SK-N-SH (cell line): ENCODE results near the gene ANO5. TPM values are rescaled to one million over a fixed set of nuclear protein-coding genes. Genes with fewer than 3 reads are reported as not detected.
"Not testable (repeated sequence)": the region's sequence is repeated elsewhere in the genome, so short reads cannot be mapped to it uniquely, and the experiment has no call there.

Source experiments
- CTCF ChIA-PET: fragments of 300-600, 350-600 bp; formaldehyde crosslinking; extraction: SDS; loops from one replicate; lab custom pipeline; 2021; lab: Yijun Ruan, JAX
- POLR2A ChIA-PET: fragments of 350-600 bp; sonication (Branson Sonifier 250); formaldehyde crosslinking; extraction: SDS; loops from one replicate; lab custom pipeline; 2020; ENCODE audit warnings: antibody characterized with exemption, inconsistent platforms; lab: Yijun Ruan, JAX
- DNase-seq: peaks from one replicate; pipeline ENCODE4 v3.0.0; 2012
- H2AFZ ChIP-seq: fragments of 200-600 bp; sonication (generic); 2 replicates; pipeline ENCODE4 v1.8.1; 2016; ENCODE audit warnings: antibody characterized with exemption, mild to moderate bottlenecking, low read depth
- H3F3A ChIP-seq: fragments of 200-600 bp; sonication (generic); replicated peaks from 2 replicates; pipeline ENCODE3; 2016; ENCODE audit warnings: antibody characterized with exemption, mild to moderate bottlenecking; ENCODE audit not compliant: insufficient read depth
- H3K27ac ChIP-seq, 2 experiments: fragments of 200-500 bp in 1 of 2; fragments of 200-600 bp in 1 of 2; sonication (Bioruptor generic) in 1 of 2; sonication (generic), shearing (Covaris generic) in 1 of 2; 2 replicates each; pipeline versions ENCODE4 v1.5.1 to v1.6.1; 2014 to 2016; ENCODE audit warnings: low read depth in 2 of 2, inconsistent platforms in 1 of 2, low read length in 1 of 2, mild to moderate bottlenecking in 1 of 2, mixed read lengths in 1 of 2
- H3K27me3 ChIP-seq: fragments of 200-600 bp; sonication (generic), shearing (Covaris generic); 2 replicates; pipeline ENCODE4 v1.6.1; 2016; ENCODE audit warnings: mixed run types; ENCODE audit not compliant: insufficient read depth
- H3K36me3 ChIP-seq, 2 experiments: fragments of 200-500 bp in 1 of 2; fragments of 200-600 bp in 1 of 2; sonication (Bioruptor generic) in 1 of 2; sonication (generic) in 1 of 2; replicated peaks in 1 of 2; 2 replicates each; pipeline versions ENCODE3 to v1.5.1; 2014 to 2016; ENCODE audit warnings: low read length in 1 of 2, mild to moderate bottlenecking in 1 of 2; ENCODE audit not compliant: insufficient read depth in 2 of 2, control insufficient read depth in 1 of 2
- H3K4me1 ChIP-seq, 2 experiments: fragments of 200-500 bp in 1 of 2; fragments of 200-600 bp in 1 of 2; sonication (Bioruptor generic) in 1 of 2; sonication (generic), shearing (Covaris generic) in 1 of 2; 2 replicates each; pipeline versions ENCODE4 v1.5.1 to v1.6.1; 2014 to 2016; ENCODE audit warnings: low read depth in 1 of 2, low read length in 1 of 2, mixed run types in 1 of 2; ENCODE audit not compliant: insufficient read depth in 2 of 2, control insufficient read depth in 1 of 2
- H3K4me2 ChIP-seq: fragments of 200-600 bp; sonication (generic), shearing (Covaris generic); 2 replicates; pipeline ENCODE4 v1.6.1; 2017; ENCODE audit warnings: mixed run types
- H3K4me3 ChIP-seq, 2 experiments: fragments of 200-500 bp in 1 of 2; fragments of 200-600 bp in 1 of 2; sonication (Bioruptor generic) in 1 of 2; sonication (generic), shearing (Covaris generic) in 1 of 2; 2 replicates each; pipeline versions ENCODE4 v1.5.1 to v1.8.1; 2014 to 2016; ENCODE audit warnings: low read depth in 2 of 2, inconsistent platforms in 1 of 2, low read length in 1 of 2, mild to moderate bottlenecking in 1 of 2, mixed read lengths in 1 of 2, moderate library complexity in 1 of 2
- H3K79me2 ChIP-seq: fragments of 200-600 bp; sonication (generic); 2 replicates; pipeline ENCODE4 v1.8.1; 2017; ENCODE audit warnings: mild to moderate bottlenecking; ENCODE audit not compliant: insufficient read depth
- H3K9ac ChIP-seq: fragments of 200-600 bp; sonication (generic); 2 replicates; pipeline ENCODE4 v1.6.1; 2017; ENCODE audit warnings: mixed run types
- H3K9me2 ChIP-seq: fragments of 200-600 bp; sonication (generic); 2 replicates; pipeline ENCODE4 v1.6.1; 2017; ENCODE audit warnings: mixed run types
- H3K9me3 ChIP-seq: fragments of 200-600 bp; sonication (generic); 2 replicates; pipeline ENCODE4 v1.6.1; 2017; ENCODE audit warnings: mixed run types, mild to moderate bottlenecking, moderate library complexity
- H4K20me1 ChIP-seq: fragments of 200-600 bp; sonication (generic); 2 replicates; pipeline ENCODE4 v1.6.1; 2017; ENCODE audit warnings: mild to moderate bottlenecking, mixed run types; ENCODE audit not compliant: insufficient read depth
- CHD2 ChIP-seq: fragments of 150-350 bp; IDR thresholded peaks from 2 replicates; pipeline ENCODE4 v1.6.1; 2018; ENCODE audit warnings: low read length; ENCODE audit not compliant: partially characterized antibody
- ELF1 ChIP-seq: IDR thresholded peaks from 2 replicates; pipeline ENCODE4 v1.4.0; 2012
- EZH2phosphoT487 ChIP-seq: fragments of 200-600 bp; sonication (generic); IDR thresholded peaks from 2 replicates; pipeline ENCODE4 v1.6.1; 2017; ENCODE audit warnings: low read depth, mixed run types, mild to moderate bottlenecking, antibody characterized with exemption, moderate library complexity, borderline replicate concordance
- FOSL2 ChIP-seq: IDR thresholded peaks from 2 replicates; pipeline ENCODE4 v1.4.0; 2012; ENCODE audit warnings: low read depth, mild to moderate bottlenecking, moderate library complexity, borderline replicate concordance
- FOXJ3 ChIP-seq: sonication (generic); formaldehyde crosslinking; IDR thresholded peaks from 2 replicates; pipeline ENCODE4 v1.5.1; 2020; ENCODE audit warnings: mild to moderate bottlenecking, missing genetic modification reagents
- FOXM1 ChIP-seq: IDR thresholded peaks from 2 replicates; pipeline ENCODE4 v1.4.0; 2012; ENCODE audit warnings: low read depth, mild to moderate bottlenecking
- GATA2 ChIP-seq: sonication (generic); formaldehyde crosslinking; IDR thresholded peaks from 2 replicates; pipeline ENCODE4 v1.5.0; 2020; ENCODE audit warnings: mild to moderate bottlenecking, missing genetic modification reagents
- MEF2A ChIP-seq: IDR thresholded peaks from 2 replicates; pipeline ENCODE4 v1.4.0; 2012; ENCODE audit warnings: low read depth, borderline replicate concordance
- NRF1 ChIP-seq: IDR thresholded peaks from 2 replicates; pipeline ENCODE4 v1.6.1; 2012; ENCODE audit warnings: low read depth, mild to moderate bottlenecking, low read length
- RCOR1 ChIP-seq: fragments of 150-350 bp; IDR thresholded peaks from 2 replicates; pipeline ENCODE4 v1.6.1; 2017; ENCODE audit warnings: antibody characterized with exemption, low read length
- SMC3 ChIP-seq: IDR thresholded peaks from 2 replicates; pipeline ENCODE4 v1.6.1; 2012; ENCODE audit warnings: low read depth, low read length, improper control_type of control experiment
- TEAD4 ChIP-seq: IDR thresholded peaks from 2 replicates; pipeline ENCODE4 v1.4.0; 2012; ENCODE audit warnings: mild to moderate bottlenecking, borderline replicate concordance; ENCODE audit not compliant: insufficient read depth
- WGBS: methylation state at CpG from one replicate; pipeline ENCODE4 v1.1.6; 2017; ENCODE audit warnings: low lambda C conversion rate; 5-methylcytosine and 5-hydroxymethylcytosine counted together
- polyA plus RNA-seq, 3 experiments: library from polyadenylated mRNA; depleted of rRNA; stranded (reverse); fragments of >200 nt; gene quantifications; 2 replicates each; pipeline ENCODE4 v1.2.3, GENCODE V29; 2012
- TF ChIP-seq, protein P1 (sequence below): IDR thresholded peaks from 2 replicates; pipeline ENCODE4 v1.6.1; 2012; ENCODE audit warnings: mild to moderate bottlenecking, low read depth, low read length, moderate library complexity
- TF ChIP-seq, protein P2 (sequence below): fragments of 150-350 bp; IDR thresholded peaks from 2 replicates; pipeline ENCODE4 v1.6.1; 2017; ENCODE audit warnings: antibody characterized with exemption, low read length, low read depth, borderline replicate concordance
- TF ChIP-seq, protein P3 (sequence below): IDR thresholded peaks from 2 replicates; pipeline ENCODE4 v1.4.0; 2012; ENCODE audit warnings: low read depth, borderline replicate concordance

ANO5 gene
- polyA plus RNA-seq, 1 of the 3 experiments (the other 2 are of a cell fraction), result 0.15 TPM

DNA sequence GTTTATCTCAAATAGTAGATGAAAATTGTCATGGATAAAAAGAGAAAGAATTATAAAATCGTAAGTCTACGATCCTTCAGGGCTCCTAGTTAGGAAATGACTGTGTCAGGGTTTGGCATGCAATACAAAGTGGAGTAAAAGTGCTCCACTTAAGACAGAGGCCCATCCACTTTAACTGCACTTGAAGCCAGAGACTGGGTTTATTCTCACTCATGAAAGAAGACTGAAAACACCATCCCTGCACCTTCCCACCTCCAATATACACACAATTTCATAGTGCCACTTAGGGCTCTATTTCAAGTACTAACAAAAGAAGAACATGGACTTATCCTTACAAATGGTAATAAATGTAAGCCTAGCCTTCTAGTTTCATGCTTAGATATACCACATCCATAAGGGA, 70.7 kb downstream of the ANO5 start (continued):
- no peak for TF ChIP-seq FOSL2
- no peak for TF ChIP-seq FOXM1

DNA sequence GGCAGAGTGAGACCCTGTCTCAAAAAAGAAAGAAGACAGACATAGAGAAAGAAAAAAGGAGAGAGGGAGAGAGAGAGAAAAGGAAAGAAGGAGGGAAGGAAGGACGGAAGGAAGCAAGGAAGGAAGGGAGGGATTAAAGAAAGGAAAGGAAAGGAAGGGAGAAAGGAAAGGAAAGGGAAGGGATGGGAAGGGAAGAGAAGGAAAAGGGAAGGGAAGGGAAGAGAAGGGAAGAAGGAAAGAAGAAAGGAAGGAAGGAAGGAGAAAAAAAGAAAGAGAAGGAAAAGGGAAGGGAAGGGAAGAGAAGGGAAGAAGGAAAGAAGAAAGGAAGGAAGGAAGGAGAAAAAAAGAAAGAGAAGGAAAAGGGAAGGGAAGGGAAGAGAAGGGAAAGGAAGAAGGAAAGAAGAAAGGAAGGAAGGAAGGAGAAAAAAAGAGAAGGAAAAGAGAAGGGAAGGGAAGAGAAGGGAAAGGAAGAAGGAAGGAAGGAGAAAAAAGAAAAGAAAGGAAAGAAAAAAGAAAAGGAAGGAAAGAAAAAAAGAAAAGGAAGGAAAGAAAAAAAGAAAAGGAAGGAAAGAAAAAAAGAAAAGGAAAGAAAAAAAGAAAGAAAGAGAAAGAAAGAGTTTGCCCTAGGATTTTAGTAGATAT, 76.2 kb downstream of the ANO5 start:
- H3K36me3 ChIP-seq, H3F3A ChIP-seq, H4K20me1 ChIP-seq, H3K9me2 ChIP-seq, POLR2A ChIA-PET, H2AFZ ChIP-seq, H3K79me2 ChIP-seq, H3K4me2 ChIP-seq, H3K9ac ChIP-seq, H3K4me3 ChIP-seq, DNase-seq, CTCF ChIA-PET, H3K4me1 ChIP-seq, H3K9me3 ChIP-seq, H3K27me3 ChIP-seq, H3K27ac ChIP-seq: not testable (repeated sequence)
- WGBS, result 52% methylated on average over 1 of the region's 1 CpG

DNA sequence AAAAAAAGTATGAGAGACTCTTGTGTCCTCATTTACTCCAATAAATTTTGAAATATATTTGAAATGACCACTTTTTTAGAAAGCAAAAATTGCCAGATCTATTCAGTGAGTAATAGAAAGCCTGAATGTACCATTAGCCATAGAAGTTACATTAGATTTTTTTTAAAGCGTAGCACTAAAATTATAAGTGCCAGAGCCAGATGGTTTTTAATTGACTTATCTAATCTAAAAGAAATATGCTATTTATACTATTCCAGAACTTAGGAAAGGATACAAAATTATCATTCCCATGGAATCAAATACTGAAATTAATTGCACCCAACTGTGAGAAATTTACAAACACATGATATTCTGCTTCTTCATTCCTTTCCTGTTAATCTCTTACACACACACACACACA, 80.9 kb downstream of the ANO5 start:
- H3K4me3 ChIP-seq, result no peak overlapping the region
- no peak for TF ChIP-seq MEF2A
- TF ChIP-seq, protein P1, sequence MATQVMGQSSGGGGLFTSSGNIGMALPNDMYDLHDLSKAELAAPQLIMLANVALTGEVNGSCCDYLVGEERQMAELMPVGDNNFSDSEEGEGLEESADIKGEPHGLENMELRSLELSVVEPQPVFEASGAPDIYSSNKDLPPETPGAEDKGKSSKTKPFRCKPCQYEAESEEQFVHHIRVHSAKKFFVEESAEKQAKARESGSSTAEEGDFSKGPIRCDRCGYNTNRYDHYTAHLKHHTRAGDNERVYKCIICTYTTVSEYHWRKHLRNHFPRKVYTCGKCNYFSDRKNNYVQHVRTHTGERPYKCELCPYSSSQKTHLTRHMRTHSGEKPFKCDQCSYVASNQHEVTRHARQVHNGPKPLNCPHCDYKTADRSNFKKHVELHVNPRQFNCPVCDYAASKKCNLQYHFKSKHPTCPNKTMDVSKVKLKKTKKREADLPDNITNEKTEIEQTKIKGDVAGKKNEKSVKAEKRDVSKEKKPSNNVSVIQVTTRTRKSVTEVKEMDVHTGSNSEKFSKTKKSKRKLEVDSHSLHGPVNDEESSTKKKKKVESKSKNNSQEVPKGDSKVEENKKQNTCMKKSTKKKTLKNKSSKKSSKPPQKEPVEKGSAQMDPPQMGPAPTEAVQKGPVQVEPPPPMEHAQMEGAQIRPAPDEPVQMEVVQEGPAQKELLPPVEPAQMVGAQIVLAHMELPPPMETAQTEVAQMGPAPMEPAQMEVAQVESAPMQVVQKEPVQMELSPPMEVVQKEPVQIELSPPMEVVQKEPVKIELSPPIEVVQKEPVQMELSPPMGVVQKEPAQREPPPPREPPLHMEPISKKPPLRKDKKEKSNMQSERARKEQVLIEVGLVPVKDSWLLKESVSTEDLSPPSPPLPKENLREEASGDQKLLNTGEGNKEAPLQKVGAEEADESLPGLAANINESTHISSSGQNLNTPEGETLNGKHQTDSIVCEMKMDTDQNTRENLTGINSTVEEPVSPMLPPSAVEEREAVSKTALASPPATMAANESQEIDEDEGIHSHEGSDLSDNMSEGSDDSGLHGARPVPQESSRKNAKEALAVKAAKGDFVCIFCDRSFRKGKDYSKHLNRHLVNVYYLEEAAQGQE, result no peak
- TF ChIP-seq, protein P2, sequence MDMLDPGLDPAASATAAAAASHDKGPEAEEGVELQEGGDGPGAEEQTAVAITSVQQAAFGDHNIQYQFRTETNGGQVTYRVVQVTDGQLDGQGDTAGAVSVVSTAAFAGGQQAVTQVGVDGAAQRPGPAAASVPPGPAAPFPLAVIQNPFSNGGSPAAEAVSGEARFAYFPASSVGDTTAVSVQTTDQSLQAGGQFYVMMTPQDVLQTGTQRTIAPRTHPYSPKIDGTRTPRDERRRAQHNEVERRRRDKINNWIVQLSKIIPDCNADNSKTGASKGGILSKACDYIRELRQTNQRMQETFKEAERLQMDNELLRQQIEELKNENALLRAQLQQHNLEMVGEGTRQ, result no peak
- no peak for TF ChIP-seq ELF1
- TF ChIP-seq SMC3, result no peak
- no peak for TF ChIP-seq RCOR1
- TF ChIP-seq TEAD4, result no peak
- no peak for TF ChIP-seq EZH2phosphoT487
- TF ChIP-seq, protein P3, sequence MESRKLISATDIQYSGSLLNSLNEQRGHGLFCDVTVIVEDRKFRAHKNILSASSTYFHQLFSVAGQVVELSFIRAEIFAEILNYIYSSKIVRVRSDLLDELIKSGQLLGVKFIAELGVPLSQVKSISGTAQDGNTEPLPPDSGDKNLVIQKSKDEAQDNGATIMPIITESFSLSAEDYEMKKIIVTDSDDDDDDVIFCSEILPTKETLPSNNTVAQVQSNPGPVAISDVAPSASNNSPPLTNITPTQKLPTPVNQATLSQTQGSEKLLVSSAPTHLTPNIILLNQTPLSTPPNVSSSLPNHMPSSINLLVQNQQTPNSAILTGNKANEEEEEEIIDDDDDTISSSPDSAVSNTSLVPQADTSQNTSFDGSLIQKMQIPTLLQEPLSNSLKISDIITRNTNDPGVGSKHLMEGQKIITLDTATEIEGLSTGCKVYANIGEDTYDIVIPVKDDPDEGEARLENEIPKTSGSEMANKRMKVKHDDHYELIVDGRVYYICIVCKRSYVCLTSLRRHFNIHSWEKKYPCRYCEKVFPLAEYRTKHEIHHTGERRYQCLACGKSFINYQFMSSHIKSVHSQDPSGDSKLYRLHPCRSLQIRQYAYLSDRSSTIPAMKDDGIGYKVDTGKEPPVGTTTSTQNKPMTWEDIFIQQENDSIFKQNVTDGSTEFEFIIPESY, result no peak
- no peak for TF ChIP-seq GATA2 (CRISPR knock-in tag)
- no peak for TF ChIP-seq FOXJ3
- TF ChIP-seq NRF1, result no peak
- no peak for TF ChIP-seq CHD2
- no peaks in the 10 kb centered on the region; a peak in 2 of 4 replicates for H3K4me1 ChIP-seq
- H3K9ac ChIP-seq, result no peak overlapping the region
- WGBS, result 58% methylated on average over 1 of the region's 1 CpG
- POLR2A ChIA-PET, result no interaction called here
- no peak overlapping the region for H3K27ac ChIP-seq
- no peaks in the 10 kb centered on the region for H3K9me2 ChIP-seq
- no peaks in the 10 kb centered on the region for H3K36me3 ChIP-seq
- no peak for DNase-seq
- no peaks in the 10 kb centered on the region for H4K20me1 ChIP-seq
- H3F3A ChIP-seq, result no peaks in the 10 kb centered on the region
- no peaks in the 10 kb centered on the region for H3K27me3 ChIP-seq
- no peaks in the 10 kb centered on the region for H3K79me2 ChIP-seq
- CTCF ChIA-PET, result interaction anchor here (1.3 kb wide), 1 partner anchor 13 kb away, joined by 3 read pairs; no protein-coding TSS in a partner anchor
- no peaks in the 10 kb centered on the region for H3K9me3 ChIP-seq
- H3K4me2 ChIP-seq, result no peak overlapping the region
- no peak overlapping the region for H2AFZ ChIP-seq
